ENCODE data around the gene RELT. TPM values are rescaled to one million over a fixed set of nuclear protein-coding genes. Genes with fewer than 3 reads are reported as not detected.

RELT gene
- total and polyA plus RNA-seq, 7 donors, result 0.28 to 9.3 (median 1.1) TPM

- no peak overlapping the region for H3K4me3 ChIP-seq
- TF ChIP-seq POLR2A (IDR thresholded peaks at IDR 0.05) (no peak), POLR2AphosphoS5 (IDR thresholded peaks at IDR 0.05) (no peak), EP300 (IDR thresholded peaks at IDR 0.05) (no peak), CTCF (IDR thresholded peaks at IDR 0.05) (no peak)
- no peak for DNase-seq
- no peaks in the 10 kb centered on the region for H3K36me3 ChIP-seq
- intact Hi-C loops (cut with DNase I), result no loop called here
- H3K9me3 ChIP-seq, result no peaks in the 10 kb centered on the region
- peaks cover 0 to 14% (median 6%) of the 10 kb centered on the region in 4 donors for H3K4me1 ChIP-seq
- H3K27me3 ChIP-seq, result no peaks in the 10 kb centered on the region
- peak overlapping the region in 2 of 4 donors; percentile 19 to 39 for H3K27ac ChIP-seq
- WGBS, 2 donors, result 80 to 92% methylated on average over 8 of the region's 8 CpGs
Observed at GRCh38 chr11:73386546-73386945, 10.3 kb downstream of the RELT start.

- no peaks in the 10 kb centered on the region for H3K36me3 ChIP-seq
- no peak for DNase-seq
- peak overlapping the region in 1 of 4 donors; percentile 41 for H3K27ac ChIP-seq
- H3K4me1 ChIP-seq, result peaks cover 0 to 14% (median 6%) of the 10 kb centered on the region in 4 donors
- H3K4me3 ChIP-seq, result no peak overlapping the region
- TF ChIP-seq POLR2AphosphoS5 (IDR thresholded peaks at IDR 0.05) (no peak), POLR2A (IDR thresholded peaks at IDR 0.05) (no peak), EP300 (IDR thresholded peaks at IDR 0.05) (no peak), CTCF (IDR thresholded peaks at IDR 0.05) (no peak)
- H3K9me3 ChIP-seq, result no peaks in the 10 kb centered on the region
- H3K27me3 ChIP-seq, result no peaks in the 10 kb centered on the region
- 80 to 92% methylated on average over 21 of the region's 21 CpGs for WGBS, 2 donors
- intact Hi-C loops (cut with DNase I), result no loop called here
Observed at GRCh38 chr11:73387594-73388264, 11.5 kb downstream of the RELT start.

GRCh38 chr11:73388265-73389133 is 12.3 kb downstream of the RELT start:
- TF ChIP-seq POLR2A (IDR thresholded peaks at IDR 0.05), result no peak
- no peak for TF ChIP-seq POLR2AphosphoS5 (IDR thresholded peaks at IDR 0.05)
- no peak for TF ChIP-seq CTCF (IDR thresholded peaks at IDR 0.05)
- TF ChIP-seq EP300 (IDR thresholded peaks at IDR 0.05), result no peak
- Histone ChIP-seq H3K4me3 (no peak overlapping the region), H3K9me3 (no peaks in the 10 kb centered on the region), H3K27ac (peak overlapping the region in 1 of 4 donors; percentile 41), H3K4me1 (peaks cover 0 to 7% (median 3%) of the 10 kb centered on the region in 4 donors), H3K36me3 (no peaks in the 10 kb centered on the region), H3K27me3 (no peaks in the 10 kb centered on the region)
- intact Hi-C loops (cut with DNase I), result no loop called here
- DNase-seq, result peak; percentile 74
- 70 to 85% methylated on average over 23 of the region's 23 CpGs for WGBS, 2 donors

GRCh38 chr11:73389134-73389525 is 12.9 kb downstream of the RELT start:
- Histone ChIP-seq H3K4me3 (no peak overlapping the region), H3K27ac (no peak overlapping the region), H3K36me3 (no peaks in the 10 kb centered on the region), H3K27me3 (no peaks in the 10 kb centered on the region), H3K9me3 (no peaks in the 10 kb centered on the region), H3K4me1 (peaks cover 0 to under 1% (median 0%) of the 10 kb centered on the region in 4 donors)
- WGBS, 2 donors, result 78 to 83% methylated on average over 6 of the region's 6 CpGs
- DNase-seq, result no peak
- intact Hi-C loops (cut with DNase I), result no loop called here
- no peak for TF ChIP-seq POLR2AphosphoS5 (IDR thresholded peaks at IDR 0.05)
- TF ChIP-seq POLR2A (IDR thresholded peaks at IDR 0.05), result no peak

- intact Hi-C loops (cut with DNase I), result loop anchor here (5.0 kb wide), 1 partner anchor 203 kb away; no protein-coding TSS in a partner anchor
- 44 to 66% methylated on average over 7 of the region's 7 CpGs for WGBS, 2 donors
Observed at GRCh38 chr11:73389916-73390315, 13.7 kb downstream of the RELT start.

More at GRCh38 chr11:73389916-73390315, 13.7 kb downstream of the RELT start:
- no peaks in the 10 kb centered on the region for H3K9me3 ChIP-seq
- H3K27me3 ChIP-seq, result no peaks in the 10 kb centered on the region
- TF ChIP-seq CTCF (IDR thresholded peaks at IDR 0.05) (no peak), POLR2AphosphoS5 (IDR thresholded peaks at IDR 0.05) (no peak), EP300 (IDR thresholded peaks at IDR 0.05) (no peak), POLR2A (IDR thresholded peaks at IDR 0.05) (no peak)
- H3K4me1 ChIP-seq, result no peaks in the 10 kb centered on the region
- no peak for DNase-seq
- no peaks in the 10 kb centered on the region for H3K36me3 ChIP-seq
- H3K4me3 ChIP-seq, result no peak overlapping the region
- H3K27ac ChIP-seq, result no peak overlapping the region
